ENCODE measurements around the gene UBR2.
"Not testable (repeated sequence)": the region's sequence is repeated elsewhere in the genome, so short reads cannot be mapped to it uniquely, and the experiment has no call there.

The UBR2 gene

GRCh38 chr6:42692137-42692911 is 128.5 kb downstream of the UBR2 start:
- DNase-seq (ENCODE audit: low read depth, low spot score) = no peak

GRCh38 chr6:42693725-42694323 is 130.0 kb downstream of the UBR2 start:
- no peak for DNase-seq (ENCODE audit: low read depth, low spot score)

- DNase-seq (ENCODE audit: low read depth, low spot score) = no peak
Measured at GRCh38 chr6:42694586-42694985, 130.8 kb downstream of the UBR2 start.

GRCh38 chr6:42696526-42697267 is 132.9 kb downstream of the UBR2 start:
- DNase-seq (ENCODE audit: low read depth, low spot score) = no peak

GRCh38 chr6:42697268-42697655 is 133.4 kb downstream of the UBR2 start:
- DNase-seq (ENCODE audit: low read depth, low spot score) = no peak

- DNase-seq (ENCODE audit: low read depth, low spot score) = no peak
Measured at GRCh38 chr6:42698217-42698616, 134.4 kb downstream of the UBR2 start.

GRCh38 chr6:42702200-42702599 is 138.4 kb downstream of the UBR2 start:
- no peak for DNase-seq (ENCODE audit: low read depth, low spot score)

- not testable (repeated sequence) for DNase-seq (ENCODE audit: low read depth, low spot score)
Measured at GRCh38 chr6:42702786-42703185, 139.0 kb downstream of the UBR2 start.

- no peak for DNase-seq (ENCODE audit: low read depth, low spot score)
Measured at GRCh38 chr6:42704251-42704936, 140.6 kb downstream of the UBR2 start.

- DNase-seq (ENCODE audit: low read depth, low spot score) = no peak
Measured at GRCh38 chr6:42704937-42705374, 141.1 kb downstream of the UBR2 start.

- no peak for DNase-seq (ENCODE audit: low read depth, low spot score)
Measured at GRCh38 chr6:42707595-42707994, 143.8 kb downstream of the UBR2 start.

- no peak for DNase-seq (ENCODE audit: low read depth, low spot score)
Measured at GRCh38 chr6:42708096-42708495, 144.3 kb downstream of the UBR2 start.

GRCh38 chr6:42709871-42710270 is 146.0 kb downstream of the UBR2 start:
- no peak for DNase-seq (ENCODE audit: low read depth, low spot score)

GRCh38 chr6:42710316-42710715 is 146.5 kb downstream of the UBR2 start:
- no peak for DNase-seq (ENCODE audit: low read depth, low spot score)

GRCh38 chr6:42711930-42712329 is 148.1 kb downstream of the UBR2 start:
- DNase-seq (ENCODE audit: low read depth, low spot score) = no peak

- DNase-seq (ENCODE audit: low read depth, low spot score) = no peak
Measured at GRCh38 chr6:42714098-42714761, 150.4 kb downstream of the UBR2 start.

GRCh38 chr6:42715871-42716270 is 152.0 kb downstream of the UBR2 start:
- no peak for DNase-seq (ENCODE audit: low read depth, low spot score)

GRCh38 chr6:42720739-42721138 is 156.9 kb downstream of the UBR2 start:
- DNase-seq (ENCODE audit: low read depth, low spot score) = no peak

GRCh38 chr6:42722497-42722896 is 158.7 kb downstream of the UBR2 start, which contains the start of gene PRPH2:
Gene PRPH2 (minus strand): TSS chr6:42722597. CDS start chr6:42722334, 263 bp downstream.
- DNase-seq (ENCODE audit: low read depth, low spot score) = no peak

- DNase-seq (ENCODE audit: low read depth, low spot score) = no peak
Measured at GRCh38 chr6:42724825-42725224, 161.0 kb downstream of the UBR2 start.

GRCh38 chr6:42726026-42726425 is 162.2 kb downstream of the UBR2 start:
- DNase-seq (ENCODE audit: low read depth, low spot score) = no peak
